Activated CD4-positive, alpha-beta memory T cell treated with anti-CD3 and anti-CD28 coated beads for 36 hours (primary cell): ENCODE data around the gene FGF22. TPM values are rescaled to one million over a fixed set of nuclear protein-coding genes. Genes with fewer than 3 reads are reported as not detected.

Experiments used
- CTCF ChIA-PET: fragments of 350-600 bp; sonication (Branson Sonifier 250); formaldehyde crosslinking; loops from one replicate; lab custom pipeline; 2021; ENCODE audit warnings: antibody characterized with exemption, inconsistent platforms; lab: Charles Lee
- POLR2A ChIA-PET: fragments of 350-600 bp; sonication (Branson Sonifier 250); formaldehyde crosslinking; loops from one replicate; lab custom pipeline; 2021; ENCODE audit warnings: antibody characterized with exemption; lab: Charles Lee
- DNase-seq: peaks from one replicate; pipeline ENCODE4 v3.0.0-alpha.2; 2020
- H3K27ac Mint-ChIP-seq: one replicate; pipeline ENCODE4 v1.8.0; 2021; ENCODE audit warnings: mixed read lengths
- H3K27me3 Mint-ChIP-seq: one replicate; pipeline ENCODE4 v1.8.0; 2021; ENCODE audit warnings: mixed read lengths
- H3K36me3 Mint-ChIP-seq: one replicate; pipeline ENCODE4 v1.8.0; 2021; ENCODE audit warnings: mixed read lengths
- H3K4me1 Mint-ChIP-seq: one replicate; pipeline ENCODE4 v1.8.0; 2021; ENCODE audit warnings: low read depth, mixed read lengths
- H3K4me3 Mint-ChIP-seq: one replicate; pipeline ENCODE4 v1.8.0; 2021; ENCODE audit warnings: mild to moderate bottlenecking, mixed read lengths
- H3K9me3 Mint-ChIP-seq: one replicate; pipeline ENCODE4 v1.8.0; 2021; ENCODE audit warnings: mixed read lengths
- intact Hi-C: fragments of 100-400 bp; cut with micrococcal nuclease; formaldehyde crosslinking; loops from one replicate; pipeline ENCODE4 v1.15.1; 2023
- total RNA-seq, 2 experiments: library from RNA; stranded (reverse); gene quantifications; one replicate each; pipeline ENCODE4 v1.2.3, GENCODE V29; 2021

Gene FGF22
- total RNA-seq, 2 experiments from 2014 or later, result 0.14 TPM; not detected in 1

GRCh38 chr19:648904-649801 lies 9.5 kb downstream of the FGF22 start:
- CTCF ChIA-PET, result no interaction called here
- no peaks in the 10 kb centered on the region for H3K27me3 Mint-ChIP-seq
- intact Hi-C loops, result no loop called here
- H3K36me3 Mint-ChIP-seq, result peaks cover 15% of the 10 kb centered on the region
- H3K9me3 Mint-ChIP-seq, result no peaks in the 10 kb centered on the region
- H3K4me3 Mint-ChIP-seq, result no peak overlapping the region
- DNase-seq, result no peak
- POLR2A ChIA-PET, result no interaction called here
- H3K27ac Mint-ChIP-seq, result no peak overlapping the region
- H3K4me1 Mint-ChIP-seq, result no peaks in the 10 kb centered on the region

DNA sequence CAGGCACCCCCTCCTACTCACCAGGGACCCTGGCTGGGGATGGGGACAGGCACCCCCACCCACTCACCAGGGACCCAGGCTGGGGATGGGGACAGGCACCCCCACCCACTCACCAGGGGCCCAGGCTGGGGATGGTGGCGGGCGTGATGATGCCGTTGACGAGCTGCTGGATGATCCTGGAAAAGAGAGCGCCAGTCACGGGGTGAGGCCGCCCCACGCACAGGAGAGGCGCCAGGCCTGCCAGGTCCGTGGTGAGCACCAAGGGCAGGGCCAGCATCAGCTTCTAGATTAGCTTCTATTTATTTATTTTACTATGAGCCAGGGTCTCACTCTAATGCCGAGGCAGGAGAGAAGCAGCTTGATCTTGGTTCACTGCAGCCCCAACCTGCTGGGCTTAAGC lies 10.4 kb downstream of the FGF22 start:
- H3K4me1 Mint-ChIP-seq, result peaks cover 5% of the 10 kb centered on the region
- H3K36me3 Mint-ChIP-seq, result peaks cover 15% of the 10 kb centered on the region
- CTCF ChIA-PET, result no interaction called here
- no peak for DNase-seq
- H3K27ac Mint-ChIP-seq, result no peak overlapping the region
- intact Hi-C loops, result no loop called here
- POLR2A ChIA-PET, result interaction anchor here (0.5 to 0.9 kb wide), 2 partner anchors 64 to 92 kb away, joined by 3 read pairs; no protein-coding TSS in a partner anchor
- no peak overlapping the region for H3K4me3 Mint-ChIP-seq
- no peaks in the 10 kb centered on the region for H3K9me3 Mint-ChIP-seq
- H3K27me3 Mint-ChIP-seq, result no peaks in the 10 kb centered on the region

DNA sequence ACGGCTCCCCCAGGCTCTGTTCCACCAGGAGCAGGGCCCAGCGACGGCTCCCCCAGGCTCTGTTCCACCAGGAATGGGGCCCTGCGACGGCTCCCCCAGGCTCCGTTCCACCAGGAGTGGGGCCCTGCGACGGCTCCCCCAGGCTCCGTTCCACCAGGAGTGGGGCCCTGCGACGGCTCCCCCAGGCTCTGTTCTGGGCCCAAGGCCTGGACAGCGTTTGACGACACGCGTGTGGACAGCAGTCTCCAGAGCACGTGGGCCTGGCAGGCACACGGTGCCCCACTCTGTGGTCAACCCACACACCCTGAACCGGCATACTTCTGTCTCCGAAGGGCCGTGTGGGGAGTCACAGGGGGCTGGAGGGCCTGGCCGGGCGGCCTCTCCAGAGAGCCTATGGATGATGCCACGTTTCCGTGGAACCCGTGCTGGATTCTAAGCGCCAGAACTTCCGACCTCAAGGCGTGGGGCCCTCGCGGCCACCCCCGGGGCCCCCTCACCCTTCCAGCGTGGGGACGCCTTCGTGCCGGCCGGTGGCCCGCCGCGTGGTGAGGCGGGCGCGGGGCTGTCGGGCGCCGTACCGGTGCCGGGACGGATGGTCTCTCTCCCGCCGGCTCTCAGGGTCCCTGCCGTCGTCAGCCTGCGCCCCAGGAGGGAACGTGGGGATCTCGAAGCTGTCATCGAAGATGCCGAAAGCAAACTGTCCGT lies 11.6 kb downstream of the FGF22 start:
- Mint-ChIP-seq H3K4me1 (peaks cover 15% of the 10 kb centered on the region), H3K9me3 (no peaks in the 10 kb centered on the region), H3K4me3 (no peak overlapping the region), H3K27me3 (no peaks in the 10 kb centered on the region), H3K27ac (no peak overlapping the region), H3K36me3 (peaks cover 16% of the 10 kb centered on the region)
- DNase-seq, result no peak
- ChIA-PET CTCF (no interaction called here), POLR2A (no interaction called here)
- intact Hi-C loops, result no loop called here

GRCh38 chr19:651991-652390 lies 12.3 kb downstream of the FGF22 start:
- Mint-ChIP-seq H3K36me3 (peaks cover 14% of the 10 kb centered on the region), H3K9me3 (no peaks in the 10 kb centered on the region), H3K4me1 (peaks cover 18% of the 10 kb centered on the region), H3K27me3 (no peaks in the 10 kb centered on the region), H3K4me3 (no peak overlapping the region), H3K27ac (no peak overlapping the region)
- DNase-seq, result no peak
- POLR2A ChIA-PET, result no interaction called here
- CTCF ChIA-PET, result no interaction called here
- intact Hi-C loops, result no loop called here

- H3K27ac Mint-ChIP-seq, result no peak overlapping the region
- POLR2A ChIA-PET, result no interaction called here
- peaks cover 18% of the 10 kb centered on the region for H3K36me3 Mint-ChIP-seq
- H3K4me3 Mint-ChIP-seq, result no peak overlapping the region
- CTCF ChIA-PET, result no interaction called here
- no peaks in the 10 kb centered on the region for H3K9me3 Mint-ChIP-seq
- DNase-seq, result no peak
- intact Hi-C loops, result no loop called here
- H3K4me1 Mint-ChIP-seq, result peaks cover 25% of the 10 kb centered on the region
- H3K27me3 Mint-ChIP-seq, result no peaks in the 10 kb centered on the region
These were observed 13.0 kb downstream of the FGF22 start for GRCh38 chr19:652467-653389.

DNA sequence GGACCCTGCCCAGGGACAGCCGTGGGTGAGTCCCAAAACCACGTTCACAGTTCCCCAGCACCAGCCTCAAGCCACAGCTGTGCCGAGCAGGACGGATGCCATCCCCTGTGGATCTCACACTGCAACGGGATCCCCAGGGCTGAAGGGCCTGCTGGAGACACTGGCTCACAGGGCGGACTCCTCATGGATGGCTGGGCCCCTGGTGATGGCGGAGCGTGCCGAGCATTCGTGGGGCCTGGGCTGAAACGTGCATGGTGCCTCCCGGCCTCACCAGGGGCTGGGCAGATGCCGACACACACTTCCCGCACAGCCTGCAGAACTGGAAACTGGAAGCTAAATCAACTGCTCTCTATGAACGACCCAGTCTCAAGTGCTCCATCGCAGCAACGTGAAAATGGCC lies 13.7 kb downstream of the FGF22 start:
- Mint-ChIP-seq H3K9me3 (no peaks in the 10 kb centered on the region), H3K36me3 (peaks cover 15% of the 10 kb centered on the region), H3K4me1 (peaks cover 32% of the 10 kb centered on the region), H3K27me3 (no peaks in the 10 kb centered on the region), H3K27ac (no peak overlapping the region), H3K4me3 (no peak overlapping the region)
- CTCF ChIA-PET, result no interaction called here
- POLR2A ChIA-PET, result no interaction called here
- DNase-seq, result no peak
- intact Hi-C loops, result no loop called here

DNA sequence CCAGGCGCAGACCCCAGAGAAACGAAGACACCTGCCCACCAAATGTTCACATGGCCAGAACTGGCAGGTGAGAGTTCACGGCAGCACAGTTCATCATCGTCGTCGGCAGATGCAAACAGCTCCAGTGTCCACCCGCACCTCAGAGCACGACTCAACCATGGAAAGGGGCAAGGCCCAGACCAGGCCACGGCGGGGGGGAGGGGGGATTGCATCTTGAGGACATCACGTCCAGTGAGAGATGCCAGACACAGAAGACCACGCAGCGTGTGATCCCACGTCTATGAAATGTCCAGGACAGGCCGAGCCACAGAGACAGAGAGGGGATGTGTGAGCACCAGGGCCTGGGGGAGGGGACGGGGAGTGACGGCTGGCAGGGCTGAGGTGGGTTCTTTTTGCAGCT lies 16.0 kb downstream of the FGF22 start:
- intact Hi-C loops, result no loop called here
- no peak for DNase-seq
- Mint-ChIP-seq H3K27me3 (no peaks in the 10 kb centered on the region), H3K4me1 (peaks cover 50% of the 10 kb centered on the region), H3K36me3 (peaks cover 18% of the 10 kb centered on the region), H3K9me3 (no peaks in the 10 kb centered on the region), H3K4me3 (no peak overlapping the region), H3K27ac (peak overlapping the region; percentile 18)
- POLR2A ChIA-PET, result no interaction called here
- CTCF ChIA-PET, result interaction anchor here (0.7 kb wide), 1 partner anchor 72 kb away, joined by 3 read pairs; no protein-coding TSS in a partner anchor

DNA sequence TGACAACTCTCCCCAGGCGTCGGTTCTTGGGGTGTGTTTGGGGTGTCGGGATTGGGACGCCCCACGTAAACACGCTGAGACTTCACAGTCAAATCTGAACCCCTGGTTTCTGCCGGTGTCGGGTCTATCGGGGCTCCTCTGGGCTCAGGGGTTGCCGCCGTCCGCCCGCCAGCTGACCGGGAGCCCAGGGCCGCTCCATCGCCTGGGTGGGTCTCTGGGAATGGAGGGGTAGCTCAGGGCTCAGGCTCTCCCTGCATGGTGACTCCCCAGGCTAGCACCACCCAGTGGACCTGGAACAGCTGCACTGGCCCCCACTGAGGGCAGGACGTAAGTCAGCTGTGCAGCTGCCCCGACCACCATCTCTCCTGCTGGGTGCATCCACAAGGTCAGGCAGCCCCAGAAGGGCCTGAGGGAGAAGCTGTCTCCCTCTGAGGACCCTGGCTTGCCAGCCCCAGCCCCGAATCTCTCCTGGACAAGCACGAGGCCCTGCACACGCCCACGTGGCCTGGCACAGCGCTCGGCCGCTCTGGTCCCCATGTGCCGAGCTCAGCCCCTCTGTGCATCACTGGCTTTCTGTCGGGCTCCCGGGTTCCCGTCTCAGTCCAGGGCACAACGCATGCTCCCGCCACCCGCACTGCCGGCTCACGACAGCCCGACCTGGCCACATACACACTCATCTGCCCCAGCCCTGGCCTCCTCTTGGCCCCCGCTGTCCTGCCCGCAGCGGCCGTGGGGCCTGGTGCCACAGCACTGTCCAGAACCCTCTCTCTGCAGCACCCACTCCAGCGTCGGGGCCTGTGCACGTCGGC lies 17.3 kb downstream of the FGF22 start:
- CTCF ChIA-PET, result interaction anchor here (1.0 kb wide), 1 partner anchor 77 kb away, joined by 3 read pairs; no protein-coding TSS in a partner anchor
- no peak overlapping the region for H3K4me3 Mint-ChIP-seq
- peaks cover 53% of the 10 kb centered on the region for H3K4me1 Mint-ChIP-seq
- POLR2A ChIA-PET, result interaction anchor here (0.7 kb wide), 1 partner anchor 84 kb away, joined by 3 read pairs; the partner anchor contains the start of gene BSG
- intact Hi-C loops, result no loop called here
- peak overlapping the region; percentile 13 for H3K27ac Mint-ChIP-seq
- no peaks in the 10 kb centered on the region for H3K9me3 Mint-ChIP-seq
- DNase-seq, result no peak
- H3K36me3 Mint-ChIP-seq, result peaks cover 25% of the 10 kb centered on the region
- H3K27me3 Mint-ChIP-seq, result no peaks in the 10 kb centered on the region

GRCh38 chr19:657611-658010 lies 17.9 kb downstream of the FGF22 start:
- peaks cover 53% of the 10 kb centered on the region for H3K4me1 Mint-ChIP-seq
- intact Hi-C loops, result no loop called here

DNA sequence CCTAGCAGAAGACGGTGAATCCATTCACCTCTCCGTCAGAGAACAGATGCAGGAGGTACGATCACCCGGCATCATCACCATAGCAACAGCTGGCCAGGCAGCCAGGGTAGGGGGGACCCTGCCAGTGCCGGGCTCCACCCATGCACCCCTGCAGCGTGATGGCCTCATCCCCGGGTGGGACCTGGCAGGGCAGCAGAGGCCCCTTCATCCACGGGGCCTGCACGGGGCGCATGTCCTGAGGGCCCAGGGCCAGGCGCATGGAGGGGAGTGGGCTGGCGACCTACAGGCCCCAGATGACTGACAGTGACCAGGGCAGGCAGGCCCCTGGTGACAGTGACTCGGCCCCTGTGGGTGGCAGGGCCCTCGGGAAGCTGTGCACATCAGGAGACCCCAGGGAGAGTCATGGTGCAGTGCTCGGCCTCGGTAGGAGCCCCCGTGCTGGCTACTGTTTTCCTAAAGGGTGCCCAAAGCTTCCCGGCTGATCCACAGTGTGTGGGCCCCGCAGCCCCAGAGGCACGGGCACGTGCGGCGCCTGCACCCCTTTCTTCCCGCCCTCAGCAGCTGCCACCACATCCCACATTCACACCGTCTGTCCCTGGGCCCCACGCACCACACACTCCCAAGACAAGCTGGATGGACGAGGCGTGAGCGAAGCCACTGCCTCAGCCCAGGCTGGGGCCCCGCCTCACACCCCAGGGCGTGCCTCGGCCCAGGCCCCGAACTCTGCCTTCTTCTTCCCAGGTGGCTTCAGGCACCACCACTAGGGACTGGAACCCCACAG lies 18.6 kb downstream of the FGF22 start:
- Mint-ChIP-seq H3K27ac (peak overlapping the region; percentile 51), H3K9me3 (no peaks in the 10 kb centered on the region), H3K4me3 (no peak overlapping the region), H3K36me3 (peaks cover 25% of the 10 kb centered on the region), H3K27me3 (no peaks in the 10 kb centered on the region), H3K4me1 (peaks cover 53% of the 10 kb centered on the region)
- ChIA-PET CTCF (interaction anchor here (0.7 kb wide), 1 partner anchor 608 kb away, joined by 3 read pairs; no protein-coding TSS in a partner anchor), POLR2A (no interaction called here)
- intact Hi-C loops, result no loop called here
- DNase-seq, result no peak

More at GRCh38 chr19:657611-658010, 17.9 kb downstream of the FGF22 start:
- no peak for DNase-seq
- ChIA-PET CTCF (no interaction called here), POLR2A (no interaction called here)
- no peaks in the 10 kb centered on the region for H3K27me3 Mint-ChIP-seq
- no peak overlapping the region for H3K27ac Mint-ChIP-seq
- peaks cover 25% of the 10 kb centered on the region for H3K36me3 Mint-ChIP-seq
- H3K9me3 Mint-ChIP-seq, result no peaks in the 10 kb centered on the region
- no peak overlapping the region for H3K4me3 Mint-ChIP-seq
